PC-9 (cell line): ENCODE results near the gene PPP2R2B. TPM values are rescaled to one million over a fixed set of nuclear protein-coding genes. Genes with fewer than 3 reads are reported as not detected.
A peak's percentile ranks its signal among the peaks of the same experiment; 100 is the strongest.

Experiments used
- Bru-seq: library from RNA; stranded (reverse); fragments of 400-500 nt; gene quantifications from one replicate; lab custom pipeline; 2021; lab: Mats Ljungman, UMichigan
- BruChase-seq, 2 experiments: library from RNA; stranded (reverse); fragments of 400-500 nt; gene quantifications; one replicate each; lab custom pipeline; 2021; lab: Mats Ljungman, UMichigan
- BruUV-seq: library from RNA; stranded (reverse); fragments of 400-500 nt; replicated peaks from 2 replicates; lab custom pipeline; 2021; lab: Mats Ljungman, UMichigan
- CTCF ChIA-PET: fragments of 300-600 bp; sonication (Branson Sonifier 250); formaldehyde crosslinking; loops from one replicate; lab custom pipeline; 2022; ENCODE audit warnings: antibody characterized with exemption; lab: Charles Lee
- POLR2A ChIA-PET: fragments of 300-600 bp; sonication (Branson Sonifier 250); formaldehyde crosslinking; loops from one replicate; lab custom pipeline; 2022; ENCODE audit warnings: antibody characterized with exemption; ENCODE audit not compliant: unreplicated experiment; lab: Charles Lee
- DNase-seq, 2 experiments: peaks; one replicate each; pipeline versions ENCODE4 v3.0.0 to v3.0.0-alpha.2; 2015 to 2022; ENCODE audit warnings: mixed read lengths in 1 of 2
- H2AFZ ChIP-seq: fragments of 200-600 bp; sonication (generic); 2 replicates; pipeline ENCODE4 v1.8.1; 2017; ENCODE audit warnings: antibody characterized with exemption
- H3F3A ChIP-seq: fragments of 200-600 bp; sonication (generic); 2 replicates; pipeline ENCODE4 v1.8.1; 2017; ENCODE audit warnings: antibody characterized with exemption, mild to moderate bottlenecking, low read depth; ENCODE audit not compliant: insufficient read depth
- H3K27ac ChIP-seq: fragments of 200-600 bp; sonication (generic); 2 replicates; pipeline ENCODE4 v1.6.1; 2016; ENCODE audit warnings: mixed run types
- H3K27me3 ChIP-seq: fragments of 200-600 bp; sonication (generic); 2 replicates; pipeline ENCODE4 v1.6.1; 2016; ENCODE audit warnings: low read depth, mixed run types; ENCODE audit not compliant: insufficient read depth
- H3K36me3 ChIP-seq: fragments of 200-600 bp; sonication (generic); 2 replicates; pipeline ENCODE4 v1.6.1; 2016; ENCODE audit warnings: low read depth, mixed run types
- H3K4me1 ChIP-seq: fragments of 200-600 bp; sonication (generic); replicated peaks from 2 replicates; pipeline ENCODE4 v1.6.1; 2016; ENCODE audit warnings: mixed run types; ENCODE audit not compliant: insufficient read depth
- H3K4me2 ChIP-seq: fragments of 200-600 bp; sonication (generic); 2 replicates; pipeline ENCODE4 v1.6.1; 2017; ENCODE audit warnings: mixed run types
- H3K4me3 ChIP-seq: fragments of 200-600 bp; sonication (generic); 2 replicates; pipeline ENCODE4 v1.6.1; 2016; ENCODE audit warnings: mixed run types
- H3K79me2 ChIP-seq: fragments of 200-600 bp; sonication (generic); 2 replicates; pipeline ENCODE4 v1.6.1; 2017; ENCODE audit warnings: low read depth, mixed run types
- H3K9me2 ChIP-seq: fragments of 200-600 bp; sonication (generic); 2 replicates; pipeline ENCODE4 v1.8.1; 2017; ENCODE audit warnings: mild to moderate bottlenecking; ENCODE audit not compliant: insufficient read depth
- H3K9me3 ChIP-seq: fragments of 200-600 bp; sonication (generic); 2 replicates; pipeline ENCODE4 v1.8.1; 2016; ENCODE audit warnings: low read depth; ENCODE audit not compliant: insufficient read depth
- H4K20me1 ChIP-seq: fragments of 200-600 bp; sonication (generic); 2 replicates; pipeline ENCODE4 v1.8.1; 2017; ENCODE audit not compliant: insufficient read depth
- CTCF ChIP-seq: fragments of 200-600 bp; sonication (generic); conservative IDR thresholded peaks from 2 replicates; pipeline ENCODE4 v1.6.1; 2017; ENCODE audit warnings: mixed run types, antibody characterized with exemption, mild to moderate bottlenecking, moderate library complexity
- EZH2 ChIP-seq: fragments of 200-600 bp; sonication (generic); IDR thresholded peaks from 2 replicates; pipeline ENCODE4 v1.8.0; 2017; ENCODE audit warnings: antibody characterized with exemption, low read depth
- intact Hi-C: fragments of 100-400 bp; cut with micrococcal nuclease; formaldehyde crosslinking; loops from one replicate; pipeline ENCODE4 v1.10.0; 2022; ENCODE audit not compliant: unreplicated experiment
- long read RNA-seq: library from polyadenylated mRNA; stranded (forward); transcript quantifications from one replicate; pipeline ENCODE4 v2.0.0, GENCODE V29; 2022
- total RNA-seq: library from RNA; stranded (reverse); gene quantifications from 2 replicates; pipeline ENCODE4 v1.2.3, GENCODE V29; 2021

Gene PPP2R2B
- not detected in 2 replicates for total RNA-seq
- percentile 1 among the genes with signal in this experiment for Bru-seq, nascent RNA
- percentile 1 among the genes with signal in this experiment for BruChase-seq, experiment 1, labeled RNA remaining after a 2-hour chase
- percentile 1 among the genes with signal in this experiment for BruChase-seq, experiment 2, labeled RNA remaining after a 6-hour chase
- long read RNA-seq, result 0 reads

DNA sequence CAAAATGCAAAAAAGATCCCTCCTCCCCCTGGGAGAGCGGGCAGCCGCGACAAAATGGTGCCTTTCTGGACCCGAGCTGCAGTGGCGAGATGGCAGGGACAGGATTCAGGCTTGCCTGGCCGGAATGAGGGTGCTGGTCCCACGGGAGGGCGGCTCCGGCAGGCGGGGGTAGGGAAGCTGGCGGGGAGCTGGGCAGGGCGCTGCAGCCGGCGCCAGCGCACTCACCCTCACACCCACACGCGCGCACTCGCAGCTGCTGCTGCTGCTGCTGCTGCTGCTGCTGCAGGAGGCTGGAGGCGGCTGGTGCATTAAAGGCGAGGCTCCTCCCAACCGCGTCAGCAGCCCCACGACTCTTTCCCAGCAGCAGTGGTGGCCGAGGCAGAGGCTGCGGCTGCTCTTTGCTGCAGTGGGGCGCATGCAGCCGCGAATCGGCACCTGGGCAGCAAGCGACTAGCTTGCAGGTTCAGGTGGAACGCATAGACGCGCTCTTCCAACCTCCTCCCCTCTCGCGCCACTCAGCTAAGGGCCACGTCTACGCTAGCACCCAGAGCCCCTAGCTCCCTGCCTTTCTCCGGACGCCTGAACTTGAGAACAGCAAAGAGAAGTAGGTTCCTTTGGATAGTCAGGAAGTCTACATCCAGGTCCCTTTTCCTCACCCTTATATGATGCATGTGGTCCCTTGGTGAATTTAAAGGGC lies at the start of gene PPP2R2B:
TSS of gene PPP2R2B (minus strand) at position 282 of the 697 bp plus-strand sequence.
- no TSS peak for BruUV-seq
- H3K27me3 ChIP-seq, result peaks cover 21% of the 10 kb centered on the region
- H3K9me3 ChIP-seq, result no peaks in the 10 kb centered on the region
- no peak within 1 kb of the TSS for H2AFZ ChIP-seq
- H3K9me2 ChIP-seq, result no peaks in the 10 kb centered on the region
- intact Hi-C loops, result no loop called here
- TF ChIP-seq EZH2 (no peak), CTCF (no peak)
- CTCF ChIA-PET, result no interaction called here
- no peaks in the 10 kb centered on the region for H3K36me3 ChIP-seq
- POLR2A ChIA-PET, result no interaction called here
- H3K4me2 ChIP-seq, result no peak within 1 kb of the TSS
- DNase-seq, result no peak
- H3F3A ChIP-seq, result no peaks in the 10 kb centered on the region
- H3K4me1 ChIP-seq, result no peaks in the 10 kb centered on the region
- no peaks in the 10 kb centered on the region for H3K79me2 ChIP-seq
- H4K20me1 ChIP-seq, result no peaks in the 10 kb centered on the region
- no peak within 1 kb of the TSS for H3K4me3 ChIP-seq
- H3K27ac ChIP-seq, result no peak within 1 kb of the TSS

GRCh38 chr5:146924132-146924531 lies 45.6 kb upstream of the PPP2R2B start:
- Histone ChIP-seq H3K27ac (no peak overlapping the region), H3K27me3 (no peaks in the 10 kb centered on the region), H3K9me3 (no peaks in the 10 kb centered on the region), H3K4me1 (no peaks in the 10 kb centered on the region), H3K79me2 (no peaks in the 10 kb centered on the region), H4K20me1 (no peaks in the 10 kb centered on the region; the same call in 1 of the 2 replicates), H3K4me3 (no peak overlapping the region), H2AFZ (no peak overlapping the region), H3K36me3 (no peaks in the 10 kb centered on the region), H3F3A (no peaks in the 10 kb centered on the region), H3K9me2 (no peaks in the 10 kb centered on the region), H3K4me2 (no peak overlapping the region)
- BruUV-seq, result no TSS peak
- ChIA-PET CTCF (no interaction called here), POLR2A (no interaction called here)
- no peak for TF ChIP-seq CTCF
- TF ChIP-seq EZH2, result no peak
- intact Hi-C loops, result no loop called here
- no peak for DNase-seq

- CTCF ChIA-PET, result no interaction called here
- H3K79me2 ChIP-seq, result no peaks in the 10 kb centered on the region
- no peak overlapping the region for H3K4me3 ChIP-seq
- H3K36me3 ChIP-seq, result no peaks in the 10 kb centered on the region
- no peak for DNase-seq
- TF ChIP-seq EZH2 (no peak), CTCF (no peak)
- no peaks in the 10 kb centered on the region for H3F3A ChIP-seq
- POLR2A ChIA-PET, result no interaction called here
- H4K20me1 ChIP-seq, result no peaks in the 10 kb centered on the region; the same call in 1 of the 2 replicates
- H3K27me3 ChIP-seq, result no peaks in the 10 kb centered on the region
- H2AFZ ChIP-seq, result no peak overlapping the region
- H3K9me2 ChIP-seq, result no peaks in the 10 kb centered on the region
- no peak overlapping the region for H3K27ac ChIP-seq
- H3K9me3 ChIP-seq, result no peaks in the 10 kb centered on the region
- BruUV-seq, result no TSS peak
- intact Hi-C loops, result no loop called here
- no peak overlapping the region for H3K4me2 ChIP-seq
- no peaks in the 10 kb centered on the region for H3K4me1 ChIP-seq
These were observed 42.7 kb upstream of the PPP2R2B start for GRCh38 chr5:146921225-146921624.
